HepG2 (cell line): ENCODE data around the gene HOXD1. TPM values are rescaled to one million over a fixed set of nuclear protein-coding genes. Genes with fewer than 3 reads are reported as not detected.

Experiments
- FLYWCH1 ChIP-seq: sonication (generic); formaldehyde crosslinking; IDR thresholded peaks from 2 replicates; pipeline ENCODE4 v1.8.1; 2023; ENCODE audit warnings: mild to moderate bottlenecking, missing genetic modification reagents
- HMGA1 ChIP-seq: sonication (generic); formaldehyde crosslinking; conservative IDR thresholded peaks from 2 replicates; pipeline ENCODE4 v1.4.0; 2020; ENCODE audit warnings: missing genetic modification reagents
- NR1H2 ChIP-seq: sonication (generic); formaldehyde crosslinking; IDR thresholded peaks from 2 replicates; pipeline ENCODE4 v1.8.1; 2022; ENCODE audit warnings: low read depth, missing genetic modification reagents, borderline replicate concordance
- SNRNP70 ChIP-seq: fragments of 200-400 bp; formaldehyde crosslinking; IDR thresholded peaks from 2 replicates; pipeline ENCODE4 v1.6.1; 2017; ENCODE audit warnings: mild to moderate bottlenecking, low read depth, low read length, moderate library complexity
- SRY ChIP-seq: sonication (generic); formaldehyde crosslinking; IDR thresholded peaks from 2 replicates; pipeline ENCODE4 v1.8.0; 2022; ENCODE audit warnings: mild to moderate bottlenecking, missing genetic modification reagents
- TBX2 ChIP-seq: sonication (generic); formaldehyde crosslinking; IDR thresholded peaks from 2 replicates; pipeline ENCODE4 v1.5.0; 2020; ENCODE audit warnings: missing genetic modification reagents, mild to moderate bottlenecking, borderline replicate concordance
- ZNF205 ChIP-seq: IDR thresholded peaks from 2 replicates; pipeline ENCODE4 v1.6.1; 2018; ENCODE audit warnings: missing biosample characterization, missing genetic modification reagents
- ZNF224 ChIP-seq: sonication (generic); formaldehyde crosslinking; IDR thresholded peaks from 2 replicates; pipeline ENCODE4 v1.5.0; 2020; ENCODE audit warnings: mild to moderate bottlenecking, missing genetic modification reagents
- ZNF782 ChIP-seq: sonication (generic); formaldehyde crosslinking; IDR thresholded peaks from 2 replicates; pipeline ENCODE4 v1.4.0; 2020; ENCODE audit warnings: missing genetic modification reagents, mild to moderate bottlenecking, borderline replicate concordance
- polyA plus RNA-seq, 8 experiments: library from polyadenylated mRNA; depleted of rRNA in 3 of 8; stranded (reverse) in 7 of 8; unstranded in 1 of 8; fragments of >200 nt; fragmentation: Illumina TruSeq in 4 of 8; extraction: Trizol in 4 of 8; gene quantifications; 2 replicates each; pipeline versions ENCODE4 v1.2.1 to v1.2.3, GENCODE V29; 2011 to 2016; ENCODE audit warnings: low read depth in 4 of 8, missing spikeins in 1 of 8, mixed read lengths in 1 of 8; ENCODE audit not compliant: insufficient read depth in 1 of 8
- total RNA-seq, 5 experiments: library from RNA; depleted of rRNA; stranded (reverse); fragments of >200 nt; fragmentation: Illumina TruSeq; extraction: Trizol; gene quantifications; 2 replicates each; pipeline ENCODE4 v1.2.3, GENCODE V29; 2016; ENCODE audit warnings: low read depth in 1 of 5
- TF ChIP-seq, protein P1 (sequence below): sonication (generic); formaldehyde crosslinking; IDR thresholded peaks from 2 replicates; pipeline ENCODE4 v1.4.0; 2020; ENCODE audit warnings: missing genetic modification reagents
- TF ChIP-seq, protein P2 (sequence below): sonication (generic); formaldehyde crosslinking; IDR thresholded peaks from 2 replicates; pipeline ENCODE4 v1.8.1; 2022; ENCODE audit warnings: mild to moderate bottlenecking, missing genetic modification reagents
- TF ChIP-seq, protein P3 (sequence below): sonication (generic); formaldehyde crosslinking; IDR thresholded peaks from 2 replicates; pipeline ENCODE4 v1.5.0; 2020; ENCODE audit warnings: mild to moderate bottlenecking, low read depth, missing genetic modification reagents, borderline replicate concordance
- TF ChIP-seq, protein P4 (sequence below): IDR thresholded peaks from 2 replicates; pipeline ENCODE4 v1.6.1; 2016; ENCODE audit warnings: missing compliant biosample characterization, missing genetic modification reagents, borderline replicate concordance
- TF ChIP-seq, protein P5 (sequence below): sonication (generic); formaldehyde crosslinking; IDR thresholded peaks from 2 replicates; pipeline ENCODE4 v1.8.1; 2022; ENCODE audit warnings: low read depth, mild to moderate bottlenecking, missing genetic modification reagents
- TF ChIP-seq, protein P6 (sequence below): sonication (generic); formaldehyde crosslinking; IDR thresholded peaks from 2 replicates; pipeline ENCODE4 v1.4.0; 2020; ENCODE audit warnings: missing genetic modification reagents
- TF ChIP-seq, protein P7 (sequence below): sonication (generic); formaldehyde crosslinking; IDR thresholded peaks from 2 replicates; pipeline ENCODE4 v1.5.1; 2020; ENCODE audit warnings: mild to moderate bottlenecking, missing genetic modification reagents, moderate library complexity

HOXD1 gene
- total and polyA plus RNA-seq, 2 of the 13 experiments (the other 11 are each of a cell fraction or from before 2014, with no cell fraction given), result 10.0 to 22.3 TPM

DNA sequence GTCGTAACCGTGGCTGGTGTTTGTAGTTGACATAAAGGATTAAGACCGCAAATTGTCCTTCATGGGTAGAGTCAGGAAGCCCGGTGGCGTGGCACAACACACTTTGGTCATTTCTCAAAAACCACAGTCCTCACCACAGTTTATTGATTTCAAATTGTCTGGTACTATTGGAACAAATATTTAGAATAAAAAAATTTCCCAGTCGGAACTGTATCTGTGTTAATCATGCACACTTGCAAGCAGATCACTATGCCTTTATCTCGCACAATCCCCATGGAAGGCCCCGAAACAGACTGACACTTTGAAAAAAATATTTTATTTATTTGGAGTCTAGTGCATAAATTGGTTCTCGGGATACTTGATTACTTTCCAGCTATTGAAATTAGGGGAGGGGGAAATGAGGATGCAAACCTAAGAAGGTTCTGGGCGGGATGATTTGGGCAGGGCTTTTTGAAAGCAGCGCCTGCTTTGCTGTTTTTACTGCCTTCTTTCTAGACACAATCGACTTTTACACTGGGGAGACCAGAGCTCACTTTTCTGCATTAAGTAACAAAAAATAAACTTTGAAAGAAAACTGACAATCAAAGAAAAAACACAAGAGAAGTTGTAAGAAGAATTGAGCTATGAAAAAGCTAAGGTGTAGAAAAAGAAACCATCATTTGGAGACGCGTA, 15.4 kb upstream of the HOXD1 start (continued):
- TF ChIP-seq, protein P1, sequence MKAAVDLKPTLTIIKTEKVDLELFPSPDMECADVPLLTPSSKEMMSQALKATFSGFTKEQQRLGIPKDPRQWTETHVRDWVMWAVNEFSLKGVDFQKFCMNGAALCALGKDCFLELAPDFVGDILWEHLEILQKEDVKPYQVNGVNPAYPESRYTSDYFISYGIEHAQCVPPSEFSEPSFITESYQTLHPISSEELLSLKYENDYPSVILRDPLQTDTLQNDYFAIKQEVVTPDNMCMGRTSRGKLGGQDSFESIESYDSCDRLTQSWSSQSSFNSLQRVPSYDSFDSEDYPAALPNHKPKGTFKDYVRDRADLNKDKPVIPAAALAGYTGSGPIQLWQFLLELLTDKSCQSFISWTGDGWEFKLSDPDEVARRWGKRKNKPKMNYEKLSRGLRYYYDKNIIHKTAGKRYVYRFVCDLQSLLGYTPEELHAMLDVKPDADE (CRISPR knock-in tag), result no peak
- no peak; the same call in 1 of the 2 replicates for TF ChIP-seq ZNF205 (CRISPR knock-in tag)
- TF ChIP-seq, protein P2, sequence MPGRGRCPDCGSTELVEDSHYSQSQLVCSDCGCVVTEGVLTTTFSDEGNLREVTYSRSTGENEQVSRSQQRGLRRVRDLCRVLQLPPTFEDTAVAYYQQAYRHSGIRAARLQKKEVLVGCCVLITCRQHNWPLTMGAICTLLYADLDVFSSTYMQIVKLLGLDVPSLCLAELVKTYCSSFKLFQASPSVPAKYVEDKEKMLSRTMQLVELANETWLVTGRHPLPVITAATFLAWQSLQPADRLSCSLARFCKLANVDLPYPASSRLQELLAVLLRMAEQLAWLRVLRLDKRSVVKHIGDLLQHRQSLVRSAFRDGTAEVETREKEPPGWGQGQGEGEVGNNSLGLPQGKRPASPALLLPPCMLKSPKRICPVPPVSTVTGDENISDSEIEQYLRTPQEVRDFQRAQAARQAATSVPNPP (CRISPR knock-in tag), result no peak
- TF ChIP-seq ZNF224 (CRISPR knock-in tag), result no peak
- TF ChIP-seq SNRNP70, result no peak
- no peak for TF ChIP-seq HMGA1
- TF ChIP-seq, protein P3, sequence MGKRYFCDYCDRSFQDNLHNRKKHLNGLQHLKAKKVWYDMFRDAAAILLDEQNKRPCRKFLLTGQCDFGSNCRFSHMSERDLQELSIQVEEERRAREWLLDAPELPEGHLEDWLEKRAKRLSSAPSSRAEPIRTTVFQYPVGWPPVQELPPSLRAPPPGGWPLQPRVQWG (CRISPR knock-in tag), result no peak
- TF ChIP-seq FLYWCH1 (CRISPR knock-in tag), result 0 out of 2 replicates have a peak, but pooled peaks have one; percentile 37
- no peak for TF ChIP-seq SRY
- TF ChIP-seq, protein P4, sequence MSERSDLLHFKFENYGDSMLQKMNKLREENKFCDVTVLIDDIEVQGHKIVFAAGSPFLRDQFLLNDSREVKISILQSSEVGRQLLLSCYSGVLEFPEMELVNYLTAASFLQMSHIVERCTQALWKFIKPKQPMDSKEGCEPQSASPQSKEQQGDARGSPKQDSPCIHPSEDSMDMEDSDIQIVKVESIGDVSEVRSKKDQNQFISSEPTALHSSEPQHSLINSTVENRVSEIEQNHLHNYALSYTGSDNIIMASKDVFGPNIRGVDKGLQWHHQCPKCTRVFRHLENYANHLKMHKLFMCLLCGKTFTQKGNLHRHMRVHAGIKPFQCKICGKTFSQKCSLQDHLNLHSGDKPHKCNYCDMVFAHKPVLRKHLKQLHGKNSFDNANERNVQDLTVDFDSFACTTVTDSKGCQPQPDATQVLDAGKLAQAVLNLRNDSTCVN (CRISPR knock-in tag), result no peak
- no peak for TF ChIP-seq ZNF782 (CRISPR knock-in tag)
- TF ChIP-seq, protein P5, sequence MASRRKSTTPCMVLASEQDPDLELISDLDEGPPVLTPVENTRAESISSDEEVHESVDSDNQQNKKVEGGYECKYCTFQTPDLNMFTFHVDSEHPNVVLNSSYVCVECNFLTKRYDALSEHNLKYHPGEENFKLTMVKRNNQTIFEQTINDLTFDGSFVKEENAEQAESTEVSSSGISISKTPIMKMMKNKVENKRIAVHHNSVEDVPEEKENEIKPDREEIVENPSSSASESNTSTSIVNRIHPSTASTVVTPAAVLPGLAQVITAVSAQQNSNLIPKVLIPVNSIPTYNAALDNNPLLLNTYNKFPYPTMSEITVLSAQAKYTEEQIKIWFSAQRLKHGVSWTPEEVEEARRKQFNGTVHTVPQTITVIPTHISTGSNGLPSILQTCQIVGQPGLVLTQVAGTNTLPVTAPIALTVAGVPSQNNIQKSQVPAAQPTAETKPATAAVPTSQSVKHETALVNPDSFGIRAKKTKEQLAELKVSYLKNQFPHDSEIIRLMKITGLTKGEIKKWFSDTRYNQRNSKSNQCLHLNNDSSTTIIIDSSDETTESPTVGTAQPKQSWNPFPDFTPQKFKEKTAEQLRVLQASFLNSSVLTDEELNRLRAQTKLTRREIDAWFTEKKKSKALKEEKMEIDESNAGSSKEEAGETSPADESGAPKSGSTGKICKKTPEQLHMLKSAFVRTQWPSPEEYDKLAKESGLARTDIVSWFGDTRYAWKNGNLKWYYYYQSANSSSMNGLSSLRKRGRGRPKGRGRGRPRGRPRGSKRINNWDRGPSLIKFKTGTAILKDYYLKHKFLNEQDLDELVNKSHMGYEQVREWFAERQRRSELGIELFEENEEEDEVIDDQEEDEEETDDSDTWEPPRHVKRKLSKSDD, result no peak
- TF ChIP-seq, protein P6, sequence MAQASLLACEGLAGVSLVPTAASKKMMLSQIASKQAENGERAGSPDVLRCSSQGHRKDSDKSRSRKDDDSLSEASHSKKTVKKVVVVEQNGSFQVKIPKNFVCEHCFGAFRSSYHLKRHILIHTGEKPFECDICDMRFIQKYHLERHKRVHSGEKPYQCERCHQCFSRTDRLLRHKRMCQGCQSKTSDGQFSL (CRISPR knock-in tag), result no peak
- TF ChIP-seq NR1H2 (CRISPR knock-in tag), result no peak
- peak; percentile 77 for TF ChIP-seq TBX2 (CRISPR knock-in tag)
- TF ChIP-seq, protein P7, sequence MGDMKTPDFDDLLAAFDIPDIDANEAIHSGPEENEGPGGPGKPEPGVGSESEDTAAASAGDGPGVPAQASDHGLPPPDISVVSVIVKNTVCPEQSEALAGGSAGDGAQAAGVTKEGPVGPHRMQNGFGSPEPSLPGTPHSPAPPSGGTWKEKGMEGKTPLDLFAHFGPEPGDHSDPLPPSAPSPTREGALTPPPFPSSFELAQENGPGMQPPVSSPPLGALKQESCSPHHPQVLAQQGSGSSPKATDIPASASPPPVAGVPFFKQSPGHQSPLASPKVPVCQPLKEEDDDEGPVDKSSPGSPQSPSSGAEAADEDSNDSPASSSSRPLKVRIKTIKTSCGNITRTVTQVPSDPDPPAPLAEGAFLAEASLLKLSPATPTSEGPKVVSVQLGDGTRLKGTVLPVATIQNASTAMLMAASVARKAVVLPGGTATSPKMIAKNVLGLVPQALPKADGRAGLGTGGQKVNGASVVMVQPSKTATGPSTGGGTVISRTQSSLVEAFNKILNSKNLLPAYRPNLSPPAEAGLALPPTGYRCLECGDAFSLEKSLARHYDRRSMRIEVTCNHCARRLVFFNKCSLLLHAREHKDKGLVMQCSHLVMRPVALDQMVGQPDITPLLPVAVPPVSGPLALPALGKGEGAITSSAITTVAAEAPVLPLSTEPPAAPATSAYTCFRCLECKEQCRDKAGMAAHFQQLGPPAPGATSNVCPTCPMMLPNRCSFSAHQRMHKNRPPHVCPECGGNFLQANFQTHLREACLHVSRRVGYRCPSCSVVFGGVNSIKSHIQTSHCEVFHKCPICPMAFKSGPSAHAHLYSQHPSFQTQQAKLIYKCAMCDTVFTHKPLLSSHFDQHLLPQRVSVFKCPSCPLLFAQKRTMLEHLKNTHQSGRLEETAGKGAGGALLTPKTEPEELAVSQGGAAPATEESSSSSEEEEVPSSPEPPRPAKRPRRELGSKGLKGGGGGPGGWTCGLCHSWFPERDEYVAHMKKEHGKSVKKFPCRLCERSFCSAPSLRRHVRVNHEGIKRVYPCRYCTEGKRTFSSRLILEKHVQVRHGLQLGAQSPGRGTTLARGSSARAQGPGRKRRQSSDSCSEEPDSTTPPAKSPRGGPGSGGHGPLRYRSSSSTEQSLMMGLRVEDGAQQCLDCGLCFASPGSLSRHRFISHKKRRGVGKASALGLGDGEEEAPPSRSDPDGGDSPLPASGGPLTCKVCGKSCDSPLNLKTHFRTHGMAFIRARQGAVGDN (CRISPR knock-in tag), result no peak
